Activated T-cell treated with anti-CD3 and anti-CD28 coated beads, Interleukin-2, amount 50 U/mL, for 24 hours (primary cell): ENCODE measurements around the gene TMEM202.
A peak's percentile ranks its signal among the peaks of the same experiment; 100 is the strongest.
"Not testable (repeated sequence)": the region's sequence is repeated elsewhere in the genome, so short reads cannot be mapped to it uniquely, and the experiment has no call there.

ENCODE experiments used
- DNase-seq: peaks from one replicate; pipeline ENCODE4 v3.0.0-alpha.2; 2020
- H3K27ac Mint-ChIP-seq: 2 replicates; pipeline ENCODE4 v1.8.0; 2020; ENCODE audit warnings: mild to moderate bottlenecking, mixed read lengths
- H3K27me3 Mint-ChIP-seq: 2 replicates; pipeline ENCODE4 v1.8.0; 2020; ENCODE audit warnings: mixed read lengths
- H3K36me3 Mint-ChIP-seq: 2 replicates; pipeline ENCODE4 v1.8.0; 2020; ENCODE audit warnings: low read depth, mixed read lengths
- H3K4me1 Mint-ChIP-seq: 2 replicates; pipeline ENCODE4 v1.8.0; 2020; ENCODE audit warnings: low read depth, mixed read lengths
- H3K4me3 Mint-ChIP-seq: 2 replicates; pipeline ENCODE4 v1.8.0; 2020; ENCODE audit warnings: mild to moderate bottlenecking, moderate library complexity, mixed read lengths
- H3K9me3 Mint-ChIP-seq: 2 replicates; pipeline ENCODE4 v1.8.0; 2020; ENCODE audit warnings: mixed read lengths

TMEM202 gene

GRCh38 chr15:72397796-72398588 lies at the start of gene TMEM202:
TSS of gene TMEM202 (plus strand) at chr15:72398305. CDS start at chr15:72398327, 22 bp downstream.
- Mint-ChIP-seq H3K27ac (no peak within 1 kb of the TSS), H3K27me3 (peaks cover 9% of the 10 kb centered on the region), H3K4me1 (no peaks in the 10 kb centered on the region), H3K9me3 (no peaks in the 10 kb centered on the region), H3K4me3 (no peak within 1 kb of the TSS), H3K36me3 (no peaks in the 10 kb centered on the region)
- DNase-seq, result no peak

- no peaks in the 10 kb centered on the region for H3K27me3 Mint-ChIP-seq
- H3K4me1 Mint-ChIP-seq, result peaks cover 4% of the 10 kb centered on the region
- H3K27ac Mint-ChIP-seq, result peak overlapping the region; percentile 38
- H3K9me3 Mint-ChIP-seq, result no peaks in the 10 kb centered on the region
- H3K4me3 Mint-ChIP-seq, result no peak overlapping the region
- DNase-seq, result no peak
- H3K36me3 Mint-ChIP-seq, result peaks cover 91% of the 10 kb centered on the region
These were observed 44.8 kb upstream of the TMEM202 start for GRCh38 chr15:72353266-72353665.

- peaks cover 79% of the 10 kb centered on the region for H3K36me3 Mint-ChIP-seq
- H3K4me3 Mint-ChIP-seq, result no peak overlapping the region
- no peak overlapping the region for H3K27ac Mint-ChIP-seq
- peaks cover 14% of the 10 kb centered on the region for H3K4me1 Mint-ChIP-seq
- no peaks in the 10 kb centered on the region for H3K27me3 Mint-ChIP-seq
- DNase-seq, result no peak
- no peaks in the 10 kb centered on the region for H3K9me3 Mint-ChIP-seq
These were observed 43.6 kb upstream of the TMEM202 start for GRCh38 chr15:72354496-72354895.

- no peak for DNase-seq
- Mint-ChIP-seq H3K27me3 (no peaks in the 10 kb centered on the region), H3K9me3 (no peaks in the 10 kb centered on the region), H3K36me3 (peaks cover 44% of the 10 kb centered on the region), H3K27ac (no peak overlapping the region), H3K4me1 (peaks cover 14% of the 10 kb centered on the region), H3K4me3 (no peak overlapping the region)
These were observed 40.0 kb upstream of the TMEM202 start for GRCh38 chr15:72358121-72358520.

GRCh38 chr15:72358650-72359171 lies 39.4 kb upstream of the TMEM202 start:
- no peaks in the 10 kb centered on the region for H3K9me3 Mint-ChIP-seq
- H3K27me3 Mint-ChIP-seq, result no peaks in the 10 kb centered on the region
- peak overlapping the region; percentile 19 for H3K27ac Mint-ChIP-seq
- no peak for DNase-seq
- H3K4me3 Mint-ChIP-seq, result no peak overlapping the region
- H3K36me3 Mint-ChIP-seq, result peaks cover 38% of the 10 kb centered on the region
- peaks cover 14% of the 10 kb centered on the region for H3K4me1 Mint-ChIP-seq

GRCh38 chr15:72361176-72361575 lies 36.9 kb upstream of the TMEM202 start:
- no peak overlapping the region for H3K4me3 Mint-ChIP-seq
- DNase-seq, result no peak
- peaks cover 24% of the 10 kb centered on the region for H3K4me1 Mint-ChIP-seq

GRCh38 chr15:72365844-72366243 lies 32.3 kb upstream of the TMEM202 start:
- H3K36me3 Mint-ChIP-seq, result peaks cover 46% of the 10 kb centered on the region
- no peaks in the 10 kb centered on the region for H3K9me3 Mint-ChIP-seq
- no peak overlapping the region for H3K4me3 Mint-ChIP-seq
- H3K27ac Mint-ChIP-seq, result peak overlapping the region; percentile 16
- DNase-seq, result no peak
- no peaks in the 10 kb centered on the region for H3K27me3 Mint-ChIP-seq
- peaks cover 42% of the 10 kb centered on the region for H3K4me1 Mint-ChIP-seq

More at GRCh38 chr15:72361176-72361575, 36.9 kb upstream of the TMEM202 start:
- Mint-ChIP-seq H3K27me3 (no peaks in the 10 kb centered on the region), H3K27ac (no peak overlapping the region), H3K36me3 (peaks cover 22% of the 10 kb centered on the region), H3K9me3 (no peaks in the 10 kb centered on the region)

GRCh38 chr15:72368325-72368724 lies 29.8 kb upstream of the TMEM202 start:
- Mint-ChIP-seq H3K36me3 (peaks cover 59% of the 10 kb centered on the region), H3K27ac (no peak overlapping the region), H3K4me3 (no peak overlapping the region)

GRCh38 chr15:72368899-72369298 lies 29.2 kb upstream of the TMEM202 start:
- Mint-ChIP-seq H3K4me3 (no peak overlapping the region), H3K27me3 (no peaks in the 10 kb centered on the region), H3K36me3 (peaks cover 62% of the 10 kb centered on the region), H3K9me3 (no peaks in the 10 kb centered on the region), H3K4me1 (peaks cover 62% of the 10 kb centered on the region), H3K27ac (no peak overlapping the region)
- no peak for DNase-seq

More at GRCh38 chr15:72368325-72368724, 29.8 kb upstream of the TMEM202 start:
- no peak for DNase-seq
- H3K4me1 Mint-ChIP-seq, result peaks cover 58% of the 10 kb centered on the region
- no peaks in the 10 kb centered on the region for H3K9me3 Mint-ChIP-seq
- no peaks in the 10 kb centered on the region for H3K27me3 Mint-ChIP-seq

- Mint-ChIP-seq H3K4me3 (no peak overlapping the region), H3K36me3 (peaks cover 69% of the 10 kb centered on the region), H3K4me1 (peaks cover 71% of the 10 kb centered on the region), H3K9me3 (no peaks in the 10 kb centered on the region), H3K27ac (no peak overlapping the region), H3K27me3 (no peaks in the 10 kb centered on the region)
- no peak for DNase-seq
These were observed 28.1 kb upstream of the TMEM202 start for GRCh38 chr15:72369964-72370363.

GRCh38 chr15:72372361-72372760 lies 25.7 kb upstream of the TMEM202 start:
- Mint-ChIP-seq H3K9me3 (no peaks in the 10 kb centered on the region), H3K36me3 (peaks cover 71% of the 10 kb centered on the region), H3K27ac (no peak overlapping the region), H3K4me1 (peaks cover 65% of the 10 kb centered on the region), H3K27me3 (no peaks in the 10 kb centered on the region), H3K4me3 (no peak overlapping the region)
- DNase-seq, result no peak

GRCh38 chr15:72375501-72375845 lies 22.6 kb upstream of the TMEM202 start:
- Mint-ChIP-seq H3K36me3 (peaks cover 41% of the 10 kb centered on the region), H3K27me3 (no peaks in the 10 kb centered on the region), H3K27ac (peak overlapping the region; percentile 98), H3K4me3 (peak overlapping the region; percentile 93), H3K9me3 (no peaks in the 10 kb centered on the region), H3K4me1 (peaks cover 52% of the 10 kb centered on the region)
- no peak for DNase-seq

GRCh38 chr15:72375846-72376581 lies 22.1 kb upstream of the TMEM202 start, which contains the start of gene HEXA:
TSS of gene HEXA (minus strand) at chr15:72376014. CDS start at chr15:72375972, 42 bp downstream.
- DNase-seq, result peak; percentile 99
- H3K27me3 Mint-ChIP-seq, result no peaks in the 10 kb centered on the region
- H3K4me1 Mint-ChIP-seq, result peaks cover 48% of the 10 kb centered on the region
- H3K36me3 Mint-ChIP-seq, result peaks cover 36% of the 10 kb centered on the region
- peak within 1 kb of the TSS; percentile 98 for H3K27ac Mint-ChIP-seq
- peak within 1 kb of the TSS; percentile 93 for H3K4me3 Mint-ChIP-seq
- no peaks in the 10 kb centered on the region for H3K9me3 Mint-ChIP-seq

GRCh38 chr15:72377331-72377730 lies 20.8 kb upstream of the TMEM202 start:
- Mint-ChIP-seq H3K27ac (peak overlapping the region; percentile 1), H3K4me3 (no peak overlapping the region), H3K9me3 (no peaks in the 10 kb centered on the region), H3K36me3 (peaks cover 29% of the 10 kb centered on the region), H3K27me3 (no peaks in the 10 kb centered on the region), H3K4me1 (peaks cover 43% of the 10 kb centered on the region)
- DNase-seq, result no peak

- H3K27me3 Mint-ChIP-seq, DNase-seq, H3K9me3 Mint-ChIP-seq, H3K27ac Mint-ChIP-seq, H3K4me3 Mint-ChIP-seq: not testable (repeated sequence)
- Mint-ChIP-seq H3K4me1 (peaks cover 28% of the 10 kb centered on the region), H3K36me3 (peaks cover 20% of the 10 kb centered on the region)
These were observed 19.0 kb upstream of the TMEM202 start for GRCh38 chr15:72379106-72379505.
